ENCODE measurements around the gene PLCB1.

The PLCB1 gene

DNA sequence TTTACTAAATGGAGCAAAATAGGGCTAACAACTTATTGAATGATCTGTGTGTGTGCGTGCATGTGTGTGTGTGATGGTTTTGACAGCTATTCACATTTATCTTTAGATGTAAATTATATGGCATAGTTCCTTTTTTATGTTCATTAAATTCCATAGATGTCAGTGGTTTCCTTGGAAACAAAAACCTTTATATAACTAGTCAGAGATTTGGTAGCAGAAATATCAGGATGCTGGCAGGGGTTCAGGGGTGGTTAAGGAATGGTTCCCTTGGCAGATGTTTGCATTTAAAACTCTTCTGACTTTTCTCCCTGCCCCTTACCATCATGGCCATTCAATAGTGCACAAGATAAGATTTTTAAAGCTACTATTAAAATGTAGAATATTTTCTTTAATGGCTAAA lies 256.6 kb downstream of the PLCB1 start:
- peak; percentile 37 for DNase-seq (ENCODE audit: low read depth)
- no peak overlapping the region for H3K4me3 ChIP-seq (replicated peaks; ENCODE audit: low read depth, low read length)
- TF ChIP-seq, protein P1, sequence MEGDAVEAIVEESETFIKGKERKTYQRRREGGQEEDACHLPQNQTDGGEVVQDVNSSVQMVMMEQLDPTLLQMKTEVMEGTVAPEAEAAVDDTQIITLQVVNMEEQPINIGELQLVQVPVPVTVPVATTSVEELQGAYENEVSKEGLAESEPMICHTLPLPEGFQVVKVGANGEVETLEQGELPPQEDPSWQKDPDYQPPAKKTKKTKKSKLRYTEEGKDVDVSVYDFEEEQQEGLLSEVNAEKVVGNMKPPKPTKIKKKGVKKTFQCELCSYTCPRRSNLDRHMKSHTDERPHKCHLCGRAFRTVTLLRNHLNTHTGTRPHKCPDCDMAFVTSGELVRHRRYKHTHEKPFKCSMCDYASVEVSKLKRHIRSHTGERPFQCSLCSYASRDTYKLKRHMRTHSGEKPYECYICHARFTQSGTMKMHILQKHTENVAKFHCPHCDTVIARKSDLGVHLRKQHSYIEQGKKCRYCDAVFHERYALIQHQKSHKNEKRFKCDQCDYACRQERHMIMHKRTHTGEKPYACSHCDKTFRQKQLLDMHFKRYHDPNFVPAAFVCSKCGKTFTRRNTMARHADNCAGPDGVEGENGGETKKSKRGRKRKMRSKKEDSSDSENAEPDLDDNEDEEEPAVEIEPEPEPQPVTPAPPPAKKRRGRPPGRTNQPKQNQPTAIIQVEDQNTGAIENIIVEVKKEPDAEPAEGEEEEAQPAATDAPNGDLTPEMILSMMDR (IDR thresholded peaks at IDR 0.05; ENCODE audit: low read length, missing control alignments) = no peak

DNA sequence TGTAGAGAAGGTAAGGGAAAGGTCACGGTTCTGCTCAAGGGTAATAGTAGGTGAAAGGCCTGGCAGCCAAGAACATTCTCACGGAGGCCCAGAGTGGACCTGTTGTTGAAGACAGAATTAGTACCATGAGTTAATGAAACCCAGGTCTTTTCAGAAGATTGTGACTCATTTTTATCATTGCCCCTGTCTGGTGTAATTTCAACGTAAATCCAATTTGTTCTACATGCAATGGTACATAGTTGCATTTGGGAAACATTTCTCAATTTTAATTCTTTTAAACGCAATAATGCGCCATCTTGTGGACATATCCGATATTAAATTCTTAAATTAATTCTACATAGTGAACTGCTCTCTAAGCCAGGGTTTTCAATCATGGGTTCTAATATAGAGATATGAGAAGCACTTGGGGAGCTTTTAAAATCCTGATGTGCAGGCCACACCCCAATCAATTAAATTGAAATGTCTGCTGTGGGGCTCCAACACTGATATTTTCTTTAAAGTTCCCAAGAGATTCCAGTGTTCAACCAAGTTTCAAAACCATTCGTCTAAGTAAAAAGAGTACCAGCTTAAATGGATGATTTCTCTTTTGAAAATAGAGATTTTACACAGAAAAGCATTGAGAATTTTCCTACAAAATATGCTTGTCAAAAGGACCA lies 257.4 kb downstream of the PLCB1 start:
- TF ChIP-seq, protein P1 (IDR thresholded peaks at IDR 0.05; ENCODE audit: low read length, missing control alignments) = peak; percentile 31
- H3K4me3 ChIP-seq (replicated peaks; ENCODE audit: low read depth, low read length) = no peak overlapping the region
- DNase-seq (ENCODE audit: low read depth) = peak; percentile 81

DNA sequence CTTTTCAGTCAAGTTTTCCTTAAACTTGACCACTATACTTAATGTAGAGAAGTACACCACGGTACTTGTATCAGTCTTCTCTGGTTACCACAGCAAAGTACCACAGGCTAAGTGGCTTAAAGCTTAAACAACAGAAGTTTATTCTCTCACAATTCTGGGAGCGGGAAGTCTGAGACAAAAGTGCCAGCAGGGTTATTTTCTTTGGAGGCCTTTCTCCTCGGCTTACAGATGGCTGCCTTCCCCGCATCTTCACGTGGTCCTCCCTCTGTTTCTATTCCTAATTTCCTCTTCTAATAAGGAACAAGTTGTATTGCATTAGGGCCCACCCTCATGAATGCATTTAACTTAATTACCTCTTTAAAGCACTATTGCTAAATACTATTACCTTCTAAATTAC lies 258.0 kb downstream of the PLCB1 start:
- no peak overlapping the region for H3K4me3 ChIP-seq (replicated peaks; ENCODE audit: low read depth, low read length)
- TF ChIP-seq, protein P1 (IDR thresholded peaks at IDR 0.05; ENCODE audit: low read length, missing control alignments) = no peak
- DNase-seq (ENCODE audit: low read depth) = no peak

DNA sequence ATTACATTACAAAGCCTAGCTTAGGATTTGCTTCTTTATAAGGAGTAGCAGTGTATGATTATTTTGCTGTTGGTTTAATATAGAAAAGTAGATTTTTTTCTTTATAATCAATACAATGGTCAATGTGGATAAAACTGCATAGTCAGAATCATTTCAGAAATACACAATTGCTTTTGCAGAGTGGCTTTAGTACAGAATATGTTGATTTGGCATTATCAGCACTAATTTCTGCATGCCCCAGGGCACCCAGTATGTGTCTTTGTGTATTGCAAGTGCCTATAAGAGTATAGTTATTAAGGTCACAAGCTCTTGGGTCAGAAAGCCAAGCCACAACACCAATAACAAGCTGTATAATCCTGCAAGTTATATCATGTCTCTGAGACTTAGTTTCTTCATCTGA lies 258.4 kb downstream of the PLCB1 start:
- H3K4me3 ChIP-seq (replicated peaks; ENCODE audit: low read depth, low read length) = no peak overlapping the region
- TF ChIP-seq, protein P1 (IDR thresholded peaks at IDR 0.05; ENCODE audit: low read length, missing control alignments) = no peak
- no peak for DNase-seq (ENCODE audit: low read depth)

DNA sequence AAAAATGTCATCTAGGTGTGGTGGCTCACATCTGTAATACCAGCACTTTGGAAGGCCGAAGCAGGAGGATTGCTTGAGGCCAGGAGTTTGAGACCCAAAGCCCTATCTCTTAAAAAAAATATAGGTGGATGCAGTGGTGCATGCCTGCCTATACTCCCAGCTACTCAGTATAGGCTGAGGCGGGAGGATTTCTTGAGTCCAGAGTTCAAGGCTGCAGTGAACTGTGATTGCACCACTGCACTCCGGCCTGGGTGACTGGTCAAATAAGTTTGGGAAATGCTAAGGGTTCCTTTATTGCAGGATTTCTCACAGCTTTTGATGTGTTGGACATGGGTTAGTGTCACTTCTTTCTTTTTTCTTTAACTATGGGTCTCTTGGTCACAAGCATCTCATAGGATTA lies 261.3 kb downstream of the PLCB1 start:
- no peak for DNase-seq (ENCODE audit: low read depth)
- H3K4me3 ChIP-seq (replicated peaks; ENCODE audit: low read depth, low read length) = no peak overlapping the region
- TF ChIP-seq, protein P1 (IDR thresholded peaks at IDR 0.05; ENCODE audit: low read length, missing control alignments) = no peak

DNA sequence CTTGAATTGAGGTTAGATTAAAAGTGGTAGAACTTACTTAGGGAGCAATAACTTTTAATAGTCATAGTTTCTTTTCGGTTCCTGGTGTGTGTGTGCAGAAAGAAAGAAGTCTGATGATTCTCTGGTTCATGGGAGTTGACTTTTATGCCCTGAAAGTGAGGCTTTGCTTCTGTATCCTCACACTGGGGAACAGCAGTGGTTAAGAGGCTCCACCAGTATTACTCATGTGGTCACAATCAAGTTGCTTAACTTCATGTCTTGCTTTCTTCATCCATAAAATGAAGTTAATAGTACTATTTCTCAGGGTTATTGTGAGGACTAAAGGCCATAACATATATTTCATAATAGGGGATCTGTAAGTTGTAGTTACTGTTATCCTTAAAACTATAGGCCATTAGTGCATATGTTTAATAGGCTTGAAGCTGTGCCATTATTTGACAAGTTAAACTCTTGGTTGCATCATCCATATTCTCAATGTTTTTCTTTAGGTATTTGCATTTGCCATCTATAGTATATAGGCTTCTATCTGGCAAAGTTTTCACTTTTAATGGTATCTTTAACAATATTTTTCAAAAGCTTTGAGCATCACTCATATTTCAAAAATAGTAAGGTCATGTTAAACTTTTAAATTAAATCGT lies 262.4 kb downstream of the PLCB1 start:
- H3K4me3 ChIP-seq (replicated peaks; ENCODE audit: low read depth, low read length) = no peak overlapping the region
- DNase-seq (ENCODE audit: low read depth) = peak; percentile 64

More for the DNA sequence above, 262.4 kb downstream of the PLCB1 start:
- TF ChIP-seq, protein P1 (IDR thresholded peaks at IDR 0.05; ENCODE audit: low read length, missing control alignments) = no peak

All from fibroblast of pulmonary artery (primary cell).